ENCODE results near the gene BICC1. TPM values are rescaled to one million over a fixed set of nuclear protein-coding genes. Genes with fewer than 3 reads are reported as not detected.

Gene BICC1
- total RNA-seq, 1 donor from 2014 or later: 9.3 TPM

DNA sequence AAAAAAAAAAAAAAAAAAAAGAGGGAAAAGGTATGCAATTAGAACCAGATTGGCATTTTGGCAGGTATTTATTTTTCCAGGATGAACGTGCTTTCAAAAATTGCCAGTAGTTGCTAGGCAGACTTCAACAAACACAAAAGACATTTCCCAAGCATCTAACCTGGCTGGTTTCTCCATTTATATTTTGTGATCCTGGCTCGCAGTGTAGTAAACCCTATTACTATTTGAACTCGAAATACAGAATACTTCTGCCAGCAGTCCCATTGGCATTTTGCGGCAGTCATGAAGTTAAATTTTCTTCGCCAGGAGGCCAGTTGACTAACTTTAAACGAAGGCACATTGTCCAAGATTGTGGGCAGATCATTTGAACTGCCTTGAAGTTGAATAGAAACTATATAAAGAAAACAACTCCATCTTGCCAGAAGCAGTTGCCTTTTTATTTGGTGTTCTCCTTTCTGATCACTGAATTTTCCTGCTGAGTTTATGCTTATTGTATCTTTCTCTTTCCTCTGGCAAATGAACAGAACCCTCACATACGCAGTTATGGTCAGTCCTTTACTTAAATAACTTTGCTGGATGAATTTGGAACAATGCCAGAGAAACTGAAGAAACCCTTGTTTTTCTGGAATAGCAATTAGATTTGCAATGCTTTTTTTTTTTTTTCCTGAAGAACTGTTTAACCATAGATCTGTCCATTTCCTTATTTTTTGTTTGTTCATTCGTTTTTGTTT, 132.9 kb downstream of the BICC1 start:
- TF ChIP-seq, protein P1, sequence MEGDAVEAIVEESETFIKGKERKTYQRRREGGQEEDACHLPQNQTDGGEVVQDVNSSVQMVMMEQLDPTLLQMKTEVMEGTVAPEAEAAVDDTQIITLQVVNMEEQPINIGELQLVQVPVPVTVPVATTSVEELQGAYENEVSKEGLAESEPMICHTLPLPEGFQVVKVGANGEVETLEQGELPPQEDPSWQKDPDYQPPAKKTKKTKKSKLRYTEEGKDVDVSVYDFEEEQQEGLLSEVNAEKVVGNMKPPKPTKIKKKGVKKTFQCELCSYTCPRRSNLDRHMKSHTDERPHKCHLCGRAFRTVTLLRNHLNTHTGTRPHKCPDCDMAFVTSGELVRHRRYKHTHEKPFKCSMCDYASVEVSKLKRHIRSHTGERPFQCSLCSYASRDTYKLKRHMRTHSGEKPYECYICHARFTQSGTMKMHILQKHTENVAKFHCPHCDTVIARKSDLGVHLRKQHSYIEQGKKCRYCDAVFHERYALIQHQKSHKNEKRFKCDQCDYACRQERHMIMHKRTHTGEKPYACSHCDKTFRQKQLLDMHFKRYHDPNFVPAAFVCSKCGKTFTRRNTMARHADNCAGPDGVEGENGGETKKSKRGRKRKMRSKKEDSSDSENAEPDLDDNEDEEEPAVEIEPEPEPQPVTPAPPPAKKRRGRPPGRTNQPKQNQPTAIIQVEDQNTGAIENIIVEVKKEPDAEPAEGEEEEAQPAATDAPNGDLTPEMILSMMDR (IDR thresholded peaks at IDR 0.05): no peak
- no peak overlapping the region for H3K27ac ChIP-seq
- H3K4me1 ChIP-seq: peaks cover 0 to 10% of the 10 kb centered on the region in 2 donors
- H3K9me3 ChIP-seq: no peaks in the 10 kb centered on the region
- H3K36me3 ChIP-seq: no peaks in the 10 kb centered on the region
- no peak overlapping the region for H3K4me3 ChIP-seq
- intact Hi-C loops (cut with DNase I): no loop called here
- no peaks in the 10 kb centered on the region for H3K27me3 ChIP-seq
- DNase-seq (ENCODE audit: low spot score in 2 of 2): no peak

DNA sequence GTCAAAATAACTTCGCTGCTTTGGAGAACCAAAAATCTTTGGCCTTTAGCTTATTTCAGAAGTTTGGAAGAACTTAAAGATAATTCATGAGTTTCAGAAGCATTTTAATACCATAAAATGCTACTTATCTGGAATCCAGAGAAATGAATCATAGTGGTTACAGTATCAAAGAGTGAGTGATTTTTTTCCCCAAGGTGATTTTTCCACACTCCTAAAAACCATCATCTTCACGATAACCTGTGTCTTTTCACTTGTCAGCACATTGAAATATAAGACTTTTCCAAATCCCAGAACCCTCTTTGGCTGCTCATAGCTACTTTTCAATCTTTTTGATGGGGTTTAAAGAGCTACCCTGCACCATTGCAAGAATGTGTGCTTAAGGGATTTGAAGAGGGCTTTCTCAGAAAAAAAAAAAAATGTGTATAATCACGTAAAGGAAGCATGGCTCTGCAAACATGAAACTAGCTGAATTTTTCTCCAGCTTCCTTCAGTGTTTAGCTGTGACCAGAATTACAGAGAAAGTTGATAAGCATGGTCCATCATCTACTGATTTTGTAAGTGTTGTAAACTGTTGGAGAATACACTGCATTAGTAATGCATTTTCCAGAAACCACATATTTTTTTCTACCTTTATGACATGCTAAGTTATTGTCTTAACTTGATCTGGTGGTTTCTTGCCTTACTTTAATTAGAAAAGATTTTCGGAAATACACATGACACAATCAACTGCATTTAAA, 134.9 kb downstream of the BICC1 start:
- Histone ChIP-seq H3K4me3 (no peak overlapping the region), H3K27me3 (no peaks in the 10 kb centered on the region), H3K4me1 (peaks cover 0 to 10% of the 10 kb centered on the region in 2 donors), H3K36me3 (no peaks in the 10 kb centered on the region), H3K9me3 (no peaks in the 10 kb centered on the region), H3K27ac (no peak overlapping the region)
- DNase-seq (ENCODE audit: low spot score in 2 of 2): no peak
- TF ChIP-seq, protein P1 (IDR thresholded peaks at IDR 0.05): no peak
- intact Hi-C loops (cut with DNase I): no loop called here

DNA sequence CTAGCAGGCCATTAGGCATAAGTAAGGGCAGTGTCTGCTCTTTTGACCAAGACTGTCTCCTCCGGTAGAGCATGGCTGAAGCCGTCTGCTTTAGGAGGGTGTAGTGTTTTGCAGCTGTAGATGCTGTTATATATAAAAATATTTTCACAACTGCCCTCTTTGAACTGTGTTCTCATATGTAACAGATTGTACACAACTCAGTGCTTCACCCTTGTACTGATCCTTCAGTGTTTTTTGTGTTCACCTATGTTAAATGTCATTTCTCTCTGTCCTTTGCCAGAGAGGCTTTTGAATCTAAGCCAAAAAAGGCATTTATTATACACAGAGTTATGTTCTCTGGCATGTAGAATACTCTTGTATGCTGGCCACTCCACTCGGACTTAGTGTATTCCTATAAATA, 135.5 kb downstream of the BICC1 start:
- no peaks in the 10 kb centered on the region for H3K36me3 ChIP-seq
- peaks cover 0 to 10% of the 10 kb centered on the region in 2 donors for H3K4me1 ChIP-seq
- intact Hi-C loops (cut with DNase I): no loop called here

DNA sequence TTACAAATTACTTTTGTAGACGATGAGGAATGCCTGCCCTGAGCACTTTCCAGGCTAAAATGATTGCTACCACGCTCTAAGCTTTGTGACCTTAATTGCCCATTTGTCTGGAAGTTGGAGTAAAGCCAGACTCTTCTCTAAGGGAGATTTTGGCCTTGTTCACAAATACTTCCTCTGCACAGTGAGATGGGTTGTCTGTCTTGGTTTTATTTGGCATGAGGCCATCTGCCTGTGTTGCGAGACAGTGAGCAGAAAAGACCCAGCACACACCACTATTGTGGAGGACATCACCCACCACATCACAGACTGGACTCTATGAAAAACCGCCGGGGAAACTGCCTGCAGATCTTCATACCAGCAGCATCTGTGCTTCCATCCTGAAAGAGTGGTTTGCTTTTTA, 138.4 kb downstream of the BICC1 start:
- TF ChIP-seq, protein P1 (IDR thresholded peaks at IDR 0.05): no peak
- Histone ChIP-seq H3K36me3 (no peaks in the 10 kb centered on the region), H3K9me3 (no peaks in the 10 kb centered on the region), H3K4me3 (no peak overlapping the region), H3K27me3 (no peaks in the 10 kb centered on the region), H3K27ac (no peak overlapping the region), H3K4me1 (peaks cover 0 to 10% of the 10 kb centered on the region in 2 donors)
- intact Hi-C loops (cut with DNase I): no loop called here
- no peak for DNase-seq (ENCODE audit: low spot score in 2 of 2)

More for the DNA sequence above, 135.5 kb downstream of the BICC1 start:
- H3K9me3 ChIP-seq: no peaks in the 10 kb centered on the region
- H3K27ac ChIP-seq: no peak overlapping the region
- TF ChIP-seq, protein P1 (IDR thresholded peaks at IDR 0.05): no peak
- H3K27me3 ChIP-seq: no peaks in the 10 kb centered on the region
- H3K4me3 ChIP-seq: no peak overlapping the region
- no peak for DNase-seq (ENCODE audit: low spot score in 2 of 2)

DNA sequence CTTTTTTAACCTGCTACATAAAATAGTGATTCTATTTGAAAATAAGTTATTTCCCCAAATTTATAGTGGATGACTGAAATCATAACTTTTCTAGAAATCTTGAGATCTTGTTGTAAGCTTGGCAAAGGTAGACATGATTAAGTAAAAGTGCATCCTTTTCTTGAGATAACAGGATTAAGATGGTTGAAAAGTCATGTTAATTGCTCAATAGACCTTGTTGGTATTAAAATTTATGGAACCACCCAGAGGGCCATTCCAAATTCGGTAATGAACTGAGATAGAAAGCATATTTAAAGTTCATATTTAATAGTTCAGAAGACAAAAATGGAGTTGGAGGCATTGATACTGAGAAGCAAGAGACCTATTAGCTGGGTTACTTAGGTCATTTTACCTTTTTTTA, 139.1 kb downstream of the BICC1 start:
- TF ChIP-seq, protein P1 (IDR thresholded peaks at IDR 0.05): no peak
- H3K4me1 ChIP-seq: peaks cover 0 to 10% of the 10 kb centered on the region in 2 donors
- no peak overlapping the region for H3K27ac ChIP-seq
- no peaks in the 10 kb centered on the region for H3K9me3 ChIP-seq
- no peak overlapping the region for H3K4me3 ChIP-seq
- DNase-seq (ENCODE audit: low spot score in 2 of 2): no peak
- intact Hi-C loops (cut with DNase I): no loop called here
- H3K36me3 ChIP-seq: no peaks in the 10 kb centered on the region
- no peaks in the 10 kb centered on the region for H3K27me3 ChIP-seq

All from ascending aorta (tissue), 2 donors.